Measurements from ENCODE around the gene WDFY1. TPM values are rescaled to one million over a fixed set of nuclear protein-coding genes. Genes with fewer than 3 reads are reported as not detected.

WDFY1 gene
- total and polyA plus RNA-seq, 2 donors (not counting 1 experiment from before 2014, with no cell fraction given) = 28.8 to 76.0 TPM

GRCh38 chr2:223868005-223868404 lies 77.1 kb downstream of the WDFY1 start:
- no peaks in the 10 kb centered on the region for H3K9me3 ChIP-seq (ENCODE audit: control extremely low read depth in 1 of 3, control insufficient read depth in 2 of 3, insufficient read depth in 1 of 3, low read length in 2 of 3)
- H3K9ac ChIP-seq (ENCODE audit: low read length) = no peak overlapping the region
- no peak overlapping the region for H3K4me3 ChIP-seq (ENCODE audit: control extremely low read depth in 1 of 5, extremely low read depth in 1 of 5, insufficient read depth in 1 of 5, low read depth in 2 of 5, low read length in 4 of 5)
- no peaks in the 10 kb centered on the region for H3K27me3 ChIP-seq (replicated peaks in 1 of 4; ENCODE audit: control extremely low read depth in 1 of 4, control insufficient read depth in 3 of 4, insufficient read depth in 4 of 4, low read length in 3 of 4)
- H3K79me2 ChIP-seq (ENCODE audit: control insufficient read depth, insufficient read depth, low read length) = no peaks in the 10 kb centered on the region
- Mint-ChIP-seq H3K27ac (no peak overlapping the region), H3K4me1 (peaks cover 16% of the 10 kb centered on the region), H3K9me3 (ENCODE audit: insufficient read depth) (no peaks in the 10 kb centered on the region), H3K4me3 (no peak overlapping the region), H3K27me3 (no peaks in the 10 kb centered on the region)
- no peaks in the 10 kb centered on the region for H4K20me1 ChIP-seq (ENCODE audit: control insufficient read depth, insufficient read depth, low read length, poor library complexity, severe bottlenecking)
- ChIA-PET POLR2A (no interaction called here), CTCF (interaction anchor here (0.8 to 2.0 kb wide), 3 partner anchors 49 to 140 kb away, joined by 3 to 5 read pairs (median 3); no protein-coding TSS in a partner anchor)
- WGBS (ENCODE audit: insufficient coverage) = 54% methylated on average over 2 of the region's 3 CpGs
- H3K27ac ChIP-seq (ENCODE audit: low read length in 2 of 2) = no peak overlapping the region
- DNase-seq (no peak), ATAC-seq (ENCODE audit: low read depth) (no peak)
- H3K36me3 ChIP-seq (replicated peaks in 1 of 2; ENCODE audit: control extremely low read depth in 1 of 2, control insufficient read depth in 1 of 2, extremely low read depth in 1 of 2, insufficient read depth in 2 of 2, low read length in 1 of 2) = peaks cover 0 to 2% of the 10 kb centered on the region in 2 experiments
- H2AFZ ChIP-seq (ENCODE audit: insufficient read depth, low read depth, low read length, poor library complexity, severe bottlenecking) = no peak overlapping the region
- H3K4me1 ChIP-seq (ENCODE audit: control insufficient read depth in 2 of 2, insufficient read depth in 2 of 2, low read length in 2 of 2) = peaks cover 0 to 11% of the 10 kb centered on the region in 2 donors
- intact Hi-C loops (cut with micrococcal nuclease) = no loop called here
- no peak for TF ChIP-seq CTCF (IDR thresholded peaks at IDR 0.05)
- TF ChIP-seq EZH2 (IDR thresholded peaks at IDR 0.05; ENCODE audit: borderline replicate concordance, insufficient read depth, low read depth, low read length, poor library complexity, severe bottlenecking) = no peak
- H3K4me2 ChIP-seq (replicated peaks; ENCODE audit: low read depth, low read length, poor library complexity, severe bottlenecking) = no peak overlapping the region

GRCh38 chr2:223865907-223866508 lies 79.1 kb downstream of the WDFY1 start:
- Mint-ChIP-seq H3K27ac (peak overlapping the region; percentile 5), H3K4me3 (peak overlapping the region; percentile 1), H3K27me3 (no peaks in the 10 kb centered on the region), H3K4me1 (peaks cover 16% of the 10 kb centered on the region), H3K9me3 (ENCODE audit: insufficient read depth) (no peaks in the 10 kb centered on the region)
- no peak overlapping the region for H3K27ac ChIP-seq (ENCODE audit: low read length in 2 of 2)
- no peaks in the 10 kb centered on the region for H3K79me2 ChIP-seq (ENCODE audit: control insufficient read depth, insufficient read depth, low read length)
- TF ChIP-seq CTCF (IDR thresholded peaks at IDR 0.05) = peak; percentile 22
- no peak for TF ChIP-seq EZH2 (IDR thresholded peaks at IDR 0.05; ENCODE audit: borderline replicate concordance, insufficient read depth, low read depth, low read length, poor library complexity, severe bottlenecking)
- no peaks in the 10 kb centered on the region for H3K9me3 ChIP-seq (ENCODE audit: control extremely low read depth in 1 of 3, control insufficient read depth in 2 of 3, insufficient read depth in 1 of 3, low read length in 2 of 3)
- peaks cover 0 to 11% of the 10 kb centered on the region in 2 donors for H3K4me1 ChIP-seq (ENCODE audit: control insufficient read depth in 2 of 2, insufficient read depth in 2 of 2, low read length in 2 of 2)
- H3K4me3 ChIP-seq (ENCODE audit: control extremely low read depth in 1 of 5, extremely low read depth in 1 of 5, insufficient read depth in 1 of 5, low read depth in 2 of 5, low read length in 4 of 5) = no peak overlapping the region
- no peak overlapping the region for H2AFZ ChIP-seq (ENCODE audit: insufficient read depth, low read depth, low read length, poor library complexity, severe bottlenecking)
- 14% methylated on average over 1 of the region's 2 CpGs for WGBS (ENCODE audit: insufficient coverage)
- intact Hi-C loops (cut with micrococcal nuclease) = no loop called here
- DNase-seq (no peak), ATAC-seq (ENCODE audit: low read depth) (no peak)
- H3K4me2 ChIP-seq (replicated peaks; ENCODE audit: low read depth, low read length, poor library complexity, severe bottlenecking) = no peak overlapping the region
- no peaks in the 10 kb centered on the region for H3K27me3 ChIP-seq (replicated peaks in 1 of 4; ENCODE audit: control extremely low read depth in 1 of 4, control insufficient read depth in 3 of 4, insufficient read depth in 4 of 4, low read length in 3 of 4)
- ChIA-PET CTCF (no interaction called here), POLR2A (no interaction called here)
- peaks cover 0 to 2% of the 10 kb centered on the region in 2 experiments for H3K36me3 ChIP-seq (replicated peaks in 1 of 2; ENCODE audit: control extremely low read depth in 1 of 2, control insufficient read depth in 1 of 2, extremely low read depth in 1 of 2, insufficient read depth in 2 of 2, low read length in 1 of 2)
- H4K20me1 ChIP-seq (ENCODE audit: control insufficient read depth, insufficient read depth, low read length, poor library complexity, severe bottlenecking) = no peaks in the 10 kb centered on the region
- no peak overlapping the region for H3K9ac ChIP-seq (ENCODE audit: low read length)

All from B cell (primary cell).